ENCODE data around the gene C1orf53. TPM values are rescaled to one million over a fixed set of nuclear protein-coding genes. Genes with fewer than 3 reads are reported as not detected.

The C1orf53 gene
- total and polyA plus RNA-seq, 2 experiments from 2014 or later: 2.7 to 3.8 TPM

DNA sequence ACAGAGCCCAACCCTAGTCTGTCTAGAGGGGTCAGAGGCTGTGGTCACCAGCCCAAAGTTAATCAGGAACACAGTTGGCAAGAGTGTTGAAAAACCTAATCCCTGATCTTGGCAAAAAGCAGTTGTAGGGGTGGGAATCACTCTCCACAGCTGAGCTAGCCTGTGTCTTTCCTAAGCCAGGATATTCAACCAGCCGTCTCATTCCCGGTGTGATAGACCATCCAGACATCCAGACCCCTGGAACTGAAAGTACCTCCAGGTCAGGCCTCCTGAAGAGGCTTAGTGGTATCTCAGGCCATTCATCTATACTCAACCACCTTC, 19.6 kb downstream of the C1orf53 start (continued):
- TF ChIP-seq POLR2AphosphoS5 (IDR thresholded peaks at IDR 0.05; ENCODE audit: low read depth) (no peak), EZH2phosphoT487 (IDR thresholded peaks at IDR 0.05; ENCODE audit: unreplicated experiment) (no peak), STAT1 (IDR thresholded peaks at IDR 0.05; ENCODE audit: unreplicated experiment) (no peak), CREB1 (CRISPR knock-in tag; IDR thresholded peaks at IDR 0.05; ENCODE audit: low read depth) (no peak), CTCF (conservative IDR thresholded peaks at IDR 0.05; ENCODE audit: low read depth in 2 of 2) (no peak)
- TF ChIP-seq, protein P1, sequence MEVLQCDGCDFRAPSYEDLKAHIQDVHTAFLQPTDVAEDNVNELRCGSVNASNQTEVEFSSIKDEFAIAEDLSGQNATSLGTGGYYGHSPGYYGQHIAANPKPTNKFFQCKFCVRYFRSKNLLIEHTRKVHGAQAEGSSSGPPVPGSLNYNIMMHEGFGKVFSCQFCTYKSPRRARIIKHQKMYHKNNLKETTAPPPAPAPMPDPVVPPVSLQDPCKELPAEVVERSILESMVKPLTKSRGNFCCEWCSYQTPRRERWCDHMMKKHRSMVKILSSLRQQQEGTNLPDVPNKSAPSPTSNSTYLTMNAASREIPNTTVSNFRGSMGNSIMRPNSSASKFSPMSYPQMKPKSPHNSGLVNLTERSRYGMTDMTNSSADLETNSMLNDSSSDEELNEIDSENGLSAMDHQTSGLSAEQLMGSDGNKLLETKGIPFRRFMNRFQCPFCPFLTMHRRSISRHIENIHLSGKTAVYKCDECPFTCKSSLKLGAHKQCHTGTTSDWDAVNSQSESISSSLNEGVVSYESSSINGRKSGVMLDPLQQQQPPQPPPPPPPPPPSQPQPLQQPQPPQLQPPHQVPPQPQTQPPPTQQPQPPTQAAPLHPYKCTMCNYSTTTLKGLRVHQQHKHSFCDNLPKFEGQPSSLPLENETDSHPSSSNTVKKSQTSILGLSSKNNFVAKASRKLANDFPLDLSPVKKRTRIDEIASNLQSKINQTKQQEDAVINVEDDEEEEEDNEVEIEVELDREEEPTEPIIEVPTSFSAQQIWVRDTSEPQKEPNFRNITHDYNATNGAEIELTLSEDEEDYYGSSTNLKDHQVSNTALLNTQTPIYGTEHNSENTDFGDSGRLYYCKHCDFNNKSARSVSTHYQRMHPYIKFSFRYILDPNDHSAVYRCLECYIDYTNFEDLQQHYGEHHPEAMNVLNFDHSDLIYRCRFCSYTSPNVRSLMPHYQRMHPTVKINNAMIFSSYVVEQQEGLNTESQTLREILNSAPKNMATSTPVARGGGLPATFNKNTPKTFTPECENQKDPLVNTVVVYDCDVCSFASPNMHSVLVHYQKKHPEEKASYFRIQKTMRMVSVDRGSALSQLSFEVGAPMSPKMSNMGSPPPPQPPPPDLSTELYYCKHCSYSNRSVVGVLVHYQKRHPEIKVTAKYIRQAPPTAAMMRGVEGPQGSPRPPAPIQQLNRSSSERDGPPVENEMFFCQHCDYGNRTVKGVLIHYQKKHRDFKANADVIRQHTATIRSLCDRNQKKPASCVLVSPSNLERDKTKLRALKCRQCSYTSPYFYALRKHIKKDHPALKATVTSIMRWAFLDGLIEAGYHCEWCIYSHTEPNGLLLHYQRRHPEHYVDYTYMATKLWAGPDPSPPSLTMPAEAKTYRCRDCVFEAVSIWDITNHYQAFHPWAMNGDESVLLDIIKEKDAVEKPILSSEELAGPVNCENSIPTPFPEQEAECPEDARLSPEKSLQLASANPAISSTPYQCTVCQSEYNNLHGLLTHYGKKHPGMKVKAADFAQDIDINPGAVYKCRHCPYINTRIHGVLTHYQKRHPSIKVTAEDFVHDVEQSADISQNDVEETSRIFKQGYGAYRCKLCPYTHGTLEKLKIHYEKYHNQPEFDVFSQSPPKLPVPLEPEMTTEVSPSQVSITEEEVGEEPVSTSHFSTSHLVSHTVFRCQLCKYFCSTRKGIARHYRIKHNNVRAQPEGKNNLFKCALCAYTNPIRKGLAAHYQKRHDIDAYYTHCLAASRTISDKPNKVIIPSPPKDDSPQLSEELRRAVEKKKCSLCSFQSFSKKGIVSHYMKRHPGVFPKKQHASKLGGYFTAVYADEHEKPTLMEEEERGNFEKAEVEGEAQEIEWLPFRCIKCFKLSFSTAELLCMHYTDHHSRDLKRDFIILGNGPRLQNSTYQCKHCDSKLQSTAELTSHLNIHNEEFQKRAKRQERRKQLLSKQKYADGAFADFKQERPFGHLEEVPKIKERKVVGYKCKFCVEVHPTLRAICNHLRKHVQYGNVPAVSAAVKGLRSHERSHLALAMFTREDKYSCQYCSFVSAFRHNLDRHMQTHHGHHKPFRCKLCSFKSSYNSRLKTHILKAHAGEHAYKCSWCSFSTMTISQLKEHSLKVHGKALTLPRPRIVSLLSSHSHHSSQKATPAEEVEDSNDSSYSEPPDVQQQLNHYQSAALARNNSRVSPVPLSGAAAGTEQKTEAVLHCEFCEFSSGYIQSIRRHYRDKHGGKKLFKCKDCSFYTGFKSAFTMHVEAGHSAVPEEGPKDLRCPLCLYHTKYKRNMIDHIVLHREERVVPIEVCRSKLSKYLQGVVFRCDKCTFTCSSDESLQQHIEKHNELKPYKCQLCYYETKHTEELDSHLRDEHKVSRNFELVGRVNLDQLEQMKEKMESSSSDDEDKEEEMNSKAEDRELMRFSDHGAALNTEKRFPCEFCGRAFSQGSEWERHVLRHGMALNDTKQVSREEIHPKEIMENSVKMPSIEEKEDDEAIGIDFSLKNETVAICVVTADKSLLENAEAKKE (CRISPR knock-in tag; IDR thresholded peaks at IDR 0.05): no peak

- Histone ChIP-seq H4K20me1 (replicated peaks; ENCODE audit: insufficient read depth) (0 out of 2 replicates have a peak, but pooled peaks cover 4% of the 10 kb centered on the region), H3K36me3 (ENCODE audit: insufficient read depth) (no peaks in the 10 kb centered on the region), H3K9me2 (ENCODE audit: insufficient read depth) (no peaks in the 10 kb centered on the region), H3K4me3 (no peak overlapping the region), H3K79me2 (replicated peaks; ENCODE audit: insufficient read depth) (no peaks in the 10 kb centered on the region), H3K4me1 (ENCODE audit: insufficient read depth) (peaks cover 23% of the 10 kb centered on the region), H3K4me2 (peak overlapping the region; percentile 54), H3K27ac (ENCODE audit: low read depth) (no peak overlapping the region), H3F3A (replicated peaks; ENCODE audit: low read depth) (peaks cover 8% of the 10 kb centered on the region; the same call in 1 of the 2 replicates), H3K27me3 (ENCODE audit: insufficient read depth) (peaks cover 63% of the 10 kb centered on the region), H2AFZ (no peak overlapping the region)
- Mint-ChIP-seq H3K4me1 (peaks cover 44% of the 10 kb centered on the region), H3K9me3 (0 out of 3 replicates have a peak, but pooled peaks cover 3% of the 10 kb centered on the region), H3K4me3 (no peak overlapping the region; the same call in 2 of the 3 replicates), H3K27me3 (ENCODE audit: insufficient read depth, low read depth, poor library complexity) (peaks cover 55% of the 10 kb centered on the region), H3K36me3 (ENCODE audit: low read depth) (no peaks in the 10 kb centered on the region; the same call in 2 of the 3 replicates), H3K27ac (no peak overlapping the region)
- no peak for DNase-seq (ENCODE audit: low spot score)
- peak; percentile 23 for ATAC-seq
- no peak for TF ChIP-seq EZH2phosphoT487 (IDR thresholded peaks at IDR 0.05; ENCODE audit: unreplicated experiment)
- TF ChIP-seq EZH2 (IDR thresholded peaks at IDR 0.05; ENCODE audit: low read depth, unreplicated experiment): peak; percentile 36
Observed at GRCh38 chr1:197923038-197923437, 20.6 kb downstream of the C1orf53 start.
